ENCODE measurements around the gene TMEM235.

Gene TMEM235

DNA sequence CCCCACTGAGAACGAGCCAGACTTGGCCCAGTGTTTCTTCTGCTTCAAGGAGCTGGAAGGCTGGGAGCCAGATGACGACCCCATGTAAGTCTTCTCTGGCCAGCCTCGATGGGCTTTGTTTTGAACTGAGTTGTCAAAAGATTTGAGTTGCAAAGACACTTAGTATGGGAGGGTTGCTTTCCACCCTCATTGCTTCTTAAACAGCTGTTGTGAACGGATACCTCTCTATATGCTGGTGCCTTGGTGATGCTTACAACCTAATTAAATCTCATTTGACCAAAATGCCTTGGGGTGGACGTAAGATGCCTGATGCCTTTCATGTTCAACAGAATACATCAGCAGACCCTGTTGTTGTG lies 16.7 kb upstream of the TMEM235 start:
- no peak for DNase-seq

DNA sequence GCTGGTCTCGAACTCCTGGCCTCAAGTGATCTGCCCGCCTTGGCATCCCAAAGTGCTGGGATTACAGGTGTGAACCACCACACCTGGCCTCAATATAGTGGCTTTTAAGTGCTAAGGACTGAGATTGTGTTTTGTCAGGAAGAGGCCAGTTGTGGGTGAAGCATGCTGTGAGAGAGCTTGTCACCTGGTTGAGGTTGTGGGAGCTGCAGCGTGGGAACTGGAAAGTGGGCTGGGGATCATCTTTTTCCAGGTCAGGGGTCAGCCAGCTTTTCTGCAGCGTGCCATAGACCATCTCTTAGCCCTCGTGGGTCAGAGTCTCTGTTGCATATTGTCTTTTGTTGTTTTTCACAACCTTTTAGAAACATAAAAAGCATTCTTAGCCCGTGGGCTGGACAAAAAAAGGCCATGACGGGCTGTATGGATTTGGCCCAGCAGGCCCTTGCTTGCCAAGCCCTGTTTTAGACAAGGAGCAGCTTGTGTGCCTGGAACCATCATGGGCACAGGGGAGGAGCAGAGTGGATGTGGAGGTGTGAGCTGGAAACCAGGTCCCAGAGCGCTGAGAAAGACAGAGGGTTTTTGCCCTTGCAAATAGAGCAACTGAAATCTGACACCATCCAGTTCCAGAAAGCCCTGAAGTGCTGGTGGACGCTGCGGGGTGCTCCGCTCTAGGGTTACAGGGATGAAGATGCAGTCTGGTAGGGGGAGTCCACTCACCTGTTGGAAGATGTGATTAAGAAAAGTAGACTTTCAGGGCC lies 11.9 kb upstream of the TMEM235 start:
- DNase-seq, result no peak

DNA sequence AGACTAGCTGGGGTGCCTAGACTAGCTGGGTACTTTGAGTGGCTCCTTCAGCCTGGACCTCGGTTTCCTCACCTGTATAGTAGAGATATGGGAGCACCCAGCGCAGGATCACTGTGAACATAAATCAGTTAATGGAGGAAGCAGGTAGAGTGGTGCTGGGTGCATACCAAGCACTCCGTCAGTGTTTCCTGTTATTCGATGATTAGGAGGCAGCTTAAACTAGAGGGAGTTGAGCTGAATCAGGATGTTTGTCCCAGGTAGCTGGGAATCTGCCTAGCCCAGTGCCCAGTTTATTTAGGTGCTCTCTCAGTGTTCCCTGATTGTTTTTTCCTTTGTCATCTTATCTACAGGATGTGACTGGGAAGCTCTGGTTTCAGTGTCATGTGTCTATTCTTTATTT lies 8.4 kb upstream of the TMEM235 start:
- no peak for DNase-seq

DNA sequence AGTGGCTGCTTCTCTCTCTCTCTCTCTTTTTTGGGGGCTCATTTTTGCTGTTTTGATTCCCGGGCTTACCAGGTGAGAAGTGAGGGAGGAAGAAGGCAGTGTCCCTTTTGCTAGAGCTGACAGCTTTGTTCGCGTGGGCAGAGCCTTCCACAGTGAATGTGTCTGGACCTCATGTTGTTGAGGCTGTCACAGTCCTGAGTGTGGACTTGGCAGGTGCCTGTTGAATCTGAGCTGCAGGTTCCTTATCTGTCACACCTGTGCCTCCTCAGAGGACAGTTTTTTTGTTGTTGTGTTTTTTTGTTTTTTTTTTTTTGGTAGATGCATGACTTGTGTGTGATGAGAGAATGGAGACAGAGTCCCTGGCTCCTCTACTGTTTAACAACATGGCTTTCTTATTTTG lies 7.7 kb upstream of the TMEM235 start:
- DNase-seq, result no peak

DNA sequence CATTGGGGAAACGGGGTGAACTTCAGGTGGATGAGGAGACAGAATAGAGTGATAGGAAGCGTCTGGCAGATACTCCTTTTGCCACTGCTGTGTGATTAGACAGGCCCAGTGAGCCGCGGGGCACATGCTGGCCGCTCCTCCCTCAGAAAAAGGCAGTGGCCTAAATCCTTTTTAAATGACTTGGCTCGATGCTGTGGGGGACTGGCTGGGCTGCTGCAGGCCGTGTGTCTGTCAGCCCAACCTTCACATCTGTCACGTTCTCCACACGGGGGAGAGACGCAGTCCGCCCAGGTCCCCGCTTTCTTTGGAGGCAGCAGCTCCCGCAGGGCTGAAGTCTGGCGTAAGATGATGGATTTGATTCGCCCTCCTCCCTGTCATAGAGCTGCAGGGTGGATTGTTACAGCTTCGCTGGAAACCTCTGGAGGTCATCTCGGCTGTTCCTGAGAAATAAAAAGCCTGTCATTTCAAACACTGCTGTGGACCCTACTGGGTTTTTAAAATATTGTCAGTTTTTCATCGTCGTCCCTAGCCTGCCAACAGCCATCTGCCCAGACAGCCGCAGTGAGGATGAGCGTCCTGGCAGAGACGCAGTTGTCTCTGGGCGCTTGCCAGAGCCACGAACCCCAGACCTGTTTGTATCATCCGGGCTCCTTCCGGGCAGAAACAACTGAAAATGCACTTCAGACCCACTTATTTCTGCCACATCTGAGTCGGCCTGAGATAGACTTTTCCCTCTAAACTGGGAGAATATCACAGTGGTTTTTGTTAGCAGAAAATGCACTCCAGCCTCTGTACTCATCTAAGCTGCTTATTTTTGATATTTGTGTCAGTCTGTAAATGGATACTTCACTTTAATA lies 7.0 kb upstream of the TMEM235 start:
- DNase-seq, result peak in 29 of 56 donors; percentile 18 to 71 (median 53)

DNA sequence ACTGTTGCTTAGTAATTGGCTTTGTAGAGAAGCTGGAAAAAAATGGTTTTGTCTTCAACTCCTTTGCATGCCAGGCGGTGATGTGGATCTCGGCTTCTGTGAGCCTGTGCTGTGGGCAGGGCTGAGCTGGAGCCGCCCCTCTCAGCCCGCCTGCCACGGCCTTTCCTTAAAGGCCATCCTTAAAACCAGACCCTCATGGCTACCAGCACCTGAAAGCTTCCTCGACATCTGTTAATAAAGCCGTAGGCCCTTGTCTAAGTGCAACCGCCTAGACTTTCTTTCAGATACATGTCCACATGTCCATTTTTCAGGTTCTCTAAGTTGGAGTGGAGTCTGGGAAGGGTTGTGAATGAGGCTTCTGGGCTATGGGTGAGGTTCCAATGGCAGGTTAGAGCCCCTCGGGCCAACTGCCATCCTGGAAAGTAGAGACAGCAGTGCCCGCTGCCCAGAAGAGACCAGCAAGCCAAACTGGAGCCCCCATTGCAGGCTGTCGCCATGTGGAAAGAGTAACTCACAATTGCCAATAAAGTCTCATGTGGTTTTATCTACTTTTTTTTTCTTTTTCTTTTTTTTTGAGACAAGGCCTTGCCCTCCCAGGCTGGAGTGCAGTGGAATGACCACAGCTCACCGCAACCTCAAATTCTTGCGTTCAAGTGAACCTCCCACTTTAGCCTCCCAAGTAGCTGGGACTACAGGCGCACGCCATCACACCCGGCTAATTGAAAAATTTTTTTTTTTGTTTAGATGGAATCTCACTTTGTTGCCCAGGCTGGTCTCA lies 6.2 kb upstream of the TMEM235 start:
- peak in 1 of 56 donors; percentile 45 for DNase-seq

DNA sequence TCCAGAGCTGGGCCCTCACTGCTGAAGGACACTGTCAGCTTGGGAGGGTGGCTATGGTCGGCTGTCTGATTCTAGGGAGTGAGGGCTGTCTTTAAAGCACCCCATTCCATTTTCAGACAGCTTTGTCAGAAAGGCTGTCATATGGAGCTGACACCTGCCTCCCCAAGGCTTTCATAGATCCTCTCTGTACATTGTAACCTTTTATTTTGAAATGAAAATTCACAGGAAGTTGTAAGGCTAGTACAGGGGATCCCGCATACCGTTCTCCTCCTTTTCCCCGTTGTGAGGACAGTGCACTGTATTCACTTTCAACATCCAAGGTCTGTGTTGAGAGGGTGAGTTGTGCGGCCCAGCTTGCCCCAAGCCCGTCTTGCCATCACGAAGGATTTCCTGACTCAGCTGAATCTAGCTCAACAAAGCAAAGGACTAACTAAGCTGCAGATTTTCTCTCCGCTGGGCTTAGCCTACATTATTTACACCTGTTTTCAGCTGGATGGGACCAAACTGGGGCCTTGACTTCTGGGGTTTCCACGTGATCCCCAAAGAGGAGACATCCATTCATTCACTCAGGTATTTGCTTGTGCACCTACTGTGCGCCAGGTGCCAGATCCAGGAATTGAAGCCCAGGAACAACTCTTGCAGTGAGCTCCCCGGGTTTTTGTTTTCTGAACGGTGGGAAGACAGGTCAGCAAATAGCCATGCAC lies 5.2 kb upstream of the TMEM235 start:
- DNase-seq, result no peak

DNA sequence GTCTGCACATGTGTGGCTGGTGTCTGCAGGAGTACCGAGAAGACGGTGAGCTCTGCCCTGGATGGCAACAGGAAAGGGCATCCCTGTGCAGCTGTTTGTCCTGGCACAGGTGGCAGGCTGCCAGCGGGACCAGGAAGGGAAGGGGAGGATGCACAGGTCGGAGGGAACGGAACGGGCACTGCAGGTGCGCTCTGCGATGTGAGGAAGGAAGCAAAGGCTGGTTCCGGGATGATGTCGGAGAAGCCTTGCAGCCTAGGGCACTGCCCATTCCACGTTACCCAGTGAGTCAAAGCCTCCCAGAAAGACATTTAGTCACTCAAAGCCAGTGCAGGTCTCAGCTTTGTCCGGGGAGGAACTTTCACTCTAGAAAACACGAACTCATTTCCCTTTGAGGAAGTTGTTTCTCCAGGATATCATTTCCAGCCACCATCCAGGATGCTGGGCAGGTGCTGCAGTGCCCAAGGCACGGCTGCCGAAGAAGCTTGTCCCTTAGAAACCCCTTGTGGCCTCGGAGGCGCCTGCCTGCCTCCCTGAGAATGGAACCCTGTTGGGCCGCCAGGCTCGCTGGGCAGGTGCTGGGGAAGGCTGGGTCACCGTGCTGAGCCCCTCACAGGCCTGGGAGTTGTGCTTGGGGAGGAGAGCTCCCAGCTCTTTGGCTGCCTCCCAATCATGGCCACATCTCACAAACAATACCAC lies 4.5 kb upstream of the TMEM235 start:
- no peak for DNase-seq

DNA sequence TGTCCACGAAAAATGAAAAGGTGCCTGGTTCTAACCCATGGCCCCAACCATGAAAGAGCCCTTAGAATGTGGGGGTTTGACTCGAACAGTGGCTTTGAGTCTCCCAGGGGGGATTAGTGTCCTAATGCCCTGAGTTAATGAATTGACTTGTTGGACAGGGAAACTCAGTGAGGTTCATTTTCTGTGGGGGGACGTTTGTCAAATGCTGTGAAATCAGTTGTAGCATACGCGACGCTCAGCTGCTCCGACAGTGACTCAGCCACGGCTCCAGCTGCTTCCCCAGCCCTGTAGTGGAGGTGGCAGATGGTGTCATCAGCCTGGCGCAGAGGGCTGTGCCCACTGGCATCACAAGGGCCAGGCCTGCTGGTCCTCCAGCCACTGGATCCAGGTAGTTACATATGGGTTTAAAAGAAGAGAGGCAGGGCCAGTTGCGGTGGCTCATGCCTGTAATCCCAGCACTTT lies 3.9 kb upstream of the TMEM235 start:
- DNase-seq, result peak in 22 of 56 donors; percentile 18 to 71 (median 42)

DNA sequence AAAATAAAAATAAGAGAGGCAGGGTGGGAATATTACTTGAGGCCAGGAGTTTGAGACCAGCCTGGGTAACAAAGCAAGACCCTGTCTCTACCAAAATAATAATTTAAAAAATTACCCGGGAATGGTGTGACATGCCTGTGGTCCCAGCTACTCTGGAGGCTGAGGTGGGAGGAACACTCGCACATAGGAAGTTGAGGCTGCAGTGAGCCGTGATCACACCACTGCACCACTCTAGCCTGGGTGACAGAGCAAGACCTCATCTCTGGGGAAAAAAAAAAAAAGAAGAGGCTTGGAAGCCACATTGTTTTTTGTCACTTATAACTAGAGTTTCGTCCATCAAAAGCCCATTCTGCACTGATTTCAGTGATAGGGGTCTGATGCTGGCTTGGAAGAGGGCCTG lies 3.3 kb upstream of the TMEM235 start:
- no peak for DNase-seq

DNA sequence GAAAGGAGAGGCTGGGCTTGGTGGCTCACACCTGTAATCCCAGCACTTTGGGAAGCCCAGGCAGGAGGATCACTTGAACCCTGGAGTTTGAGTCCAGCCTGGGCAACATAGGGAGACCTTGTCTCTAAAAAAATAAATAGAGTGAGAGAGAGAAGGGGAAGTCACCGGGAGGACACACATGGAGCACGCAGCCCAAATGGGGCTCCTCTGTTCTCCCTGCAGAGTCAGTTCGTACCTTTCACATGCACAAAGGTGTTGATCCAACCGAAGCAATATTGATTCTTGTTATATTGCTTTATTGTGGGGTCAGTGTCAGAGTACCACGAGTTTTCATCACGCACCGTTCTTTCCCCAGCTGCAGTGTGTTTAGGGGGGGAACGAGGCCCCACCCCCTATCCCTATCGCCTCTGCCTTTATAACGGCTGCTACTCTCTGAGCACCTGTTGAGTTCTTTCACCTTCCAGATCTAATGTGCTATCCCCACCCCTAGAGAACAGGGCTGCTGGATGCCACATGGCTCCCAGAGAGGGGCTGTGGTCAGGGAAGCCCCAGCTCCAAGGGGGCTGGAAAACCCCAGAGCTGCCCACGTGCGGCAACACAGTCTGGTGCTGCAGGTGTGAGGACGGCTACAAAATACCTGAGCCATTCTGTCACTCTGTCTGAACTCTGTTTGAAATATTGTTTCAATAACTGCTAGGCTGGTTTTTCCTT lies 1.0 kb upstream of the TMEM235 start:
- DNase-seq, result no peak

DNA sequence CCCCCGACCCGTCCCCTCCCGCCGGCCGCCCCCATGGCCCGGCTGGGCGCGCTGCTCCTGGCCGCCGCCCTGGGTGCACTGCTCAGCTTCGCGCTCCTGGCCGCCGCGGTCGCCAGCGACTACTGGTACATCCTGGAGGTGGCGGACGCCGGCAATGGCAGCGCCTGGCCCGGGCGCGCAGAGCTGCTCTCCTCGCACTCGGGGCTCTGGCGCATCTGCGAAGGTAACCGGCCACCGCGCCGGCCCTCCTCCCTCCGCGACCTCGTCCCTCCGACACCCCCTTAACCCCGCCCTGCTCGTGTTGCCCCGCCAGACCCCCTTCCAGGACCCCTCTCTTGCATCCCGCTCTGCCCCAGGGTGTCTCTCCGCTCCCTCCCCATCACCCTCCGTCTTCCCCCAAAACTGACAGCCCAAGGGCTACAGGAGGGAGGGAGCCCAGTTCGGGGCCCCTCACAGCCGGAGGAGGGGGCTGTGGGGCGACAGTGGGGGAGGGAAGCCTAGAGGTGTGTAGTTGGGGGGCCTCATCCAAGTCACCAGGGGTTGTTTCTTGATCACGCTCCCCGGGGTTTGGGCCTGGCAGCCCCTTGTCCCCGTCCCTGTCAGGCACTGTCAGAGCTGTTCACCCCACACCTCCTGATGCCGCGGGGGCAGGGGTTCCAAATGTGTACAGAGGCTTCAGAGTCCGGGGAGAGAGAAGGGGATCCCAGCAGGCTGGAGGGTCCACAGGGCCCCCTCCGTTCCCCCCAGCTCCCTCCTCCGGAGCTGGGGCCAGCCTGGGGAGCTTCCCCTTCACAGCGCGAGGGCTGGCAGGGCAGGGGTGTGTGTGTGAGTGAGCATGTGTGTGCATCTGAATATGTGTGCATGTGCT lies 794 bp downstream of the TMEM235 start:
- DNase-seq, result peak in 2 of 56 donors; percentile 32 to 46

DNA sequence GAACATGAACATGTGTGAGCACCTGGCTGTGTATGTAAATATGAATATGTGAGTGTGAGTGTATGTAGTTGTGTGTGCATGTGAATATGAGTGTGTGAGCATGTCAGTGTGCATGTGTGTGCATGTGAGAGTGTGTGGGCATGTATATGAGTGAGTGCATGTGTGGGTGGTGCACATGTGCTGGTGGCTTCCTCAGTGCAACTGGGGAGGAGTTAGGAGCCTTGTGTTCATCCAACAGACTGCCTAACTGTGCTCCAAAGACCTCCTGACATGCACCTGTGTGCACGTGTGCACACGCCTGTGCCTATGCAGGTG lies 1.4 kb downstream of the TMEM235 start:
- no peak for DNase-seq

DNA sequence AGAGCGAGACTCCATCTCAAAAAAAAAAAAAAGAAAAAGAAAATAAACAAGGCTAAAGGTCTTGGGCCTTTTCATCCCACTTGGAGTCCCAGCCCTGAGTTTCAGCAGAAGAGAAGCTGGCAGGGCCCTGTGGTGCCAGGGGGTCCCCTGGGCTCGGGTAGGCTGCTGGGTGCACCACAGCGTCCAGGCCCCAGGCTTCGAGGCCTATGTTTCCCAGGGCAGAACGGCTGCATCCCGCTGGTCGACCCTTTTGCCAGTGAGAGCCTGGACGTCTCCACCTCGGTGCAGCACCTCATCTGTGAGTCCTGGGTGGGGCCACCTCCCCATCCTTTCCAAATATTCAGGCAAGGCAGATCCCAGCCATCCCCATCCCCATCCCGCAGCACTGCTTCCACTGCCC lies 2.2 kb downstream of the TMEM235 start:
- no peak for DNase-seq

DNA sequence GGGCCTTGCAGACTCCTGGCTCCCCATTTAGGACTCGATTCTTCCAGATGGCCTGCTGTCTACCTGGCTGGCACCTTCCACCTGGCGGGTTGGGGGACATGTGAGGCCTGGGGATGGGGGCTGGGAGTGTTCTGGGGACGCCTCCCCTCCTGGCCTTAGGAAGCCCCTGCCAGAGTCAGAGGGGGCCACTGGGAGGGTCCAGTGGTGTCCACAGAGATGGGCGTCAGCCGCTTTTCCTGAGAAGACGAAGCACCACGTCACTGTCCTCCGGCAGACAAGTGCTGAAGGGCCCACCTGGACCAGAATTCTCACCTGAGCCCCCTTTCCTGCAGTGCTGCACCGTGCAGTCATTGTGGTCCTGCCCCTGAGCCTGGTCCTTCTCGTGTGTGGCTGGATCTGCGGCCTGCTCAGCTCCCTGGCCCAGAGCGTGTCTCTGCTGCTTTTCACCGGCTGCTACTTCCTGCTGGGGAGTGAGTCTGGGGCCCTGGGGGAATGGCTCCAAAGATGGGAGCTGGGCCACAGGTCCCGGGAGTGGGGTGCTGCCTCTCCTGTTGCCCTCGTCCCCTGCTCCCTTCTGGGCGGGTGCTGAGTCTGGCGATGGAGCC lies 2.9 kb downstream of the TMEM235 start:
- no peak for DNase-seq

DNA sequence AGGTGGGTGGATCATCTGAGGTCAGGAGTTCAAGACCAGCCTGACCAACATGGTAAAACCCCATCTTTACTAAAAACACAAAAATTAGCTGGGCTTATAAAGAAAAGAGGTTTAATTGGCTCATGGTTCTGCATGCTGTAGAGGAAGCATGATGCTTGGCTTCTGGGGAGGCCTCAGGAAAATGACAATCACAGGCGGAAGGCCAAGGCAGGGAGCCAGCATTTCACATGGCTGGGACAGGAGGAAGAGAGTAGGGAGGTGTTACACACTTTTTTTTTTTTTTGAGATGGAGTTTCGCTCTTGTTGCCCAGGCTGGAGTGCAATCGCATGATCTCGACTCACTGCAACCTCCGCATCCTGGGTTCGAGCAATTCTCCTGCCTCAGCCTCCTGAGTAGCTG lies 3.6 kb downstream of the TMEM235 start:
- DNase-seq, result peak in 36 of 56 donors; percentile 14 to 86 (median 56)

DNA sequence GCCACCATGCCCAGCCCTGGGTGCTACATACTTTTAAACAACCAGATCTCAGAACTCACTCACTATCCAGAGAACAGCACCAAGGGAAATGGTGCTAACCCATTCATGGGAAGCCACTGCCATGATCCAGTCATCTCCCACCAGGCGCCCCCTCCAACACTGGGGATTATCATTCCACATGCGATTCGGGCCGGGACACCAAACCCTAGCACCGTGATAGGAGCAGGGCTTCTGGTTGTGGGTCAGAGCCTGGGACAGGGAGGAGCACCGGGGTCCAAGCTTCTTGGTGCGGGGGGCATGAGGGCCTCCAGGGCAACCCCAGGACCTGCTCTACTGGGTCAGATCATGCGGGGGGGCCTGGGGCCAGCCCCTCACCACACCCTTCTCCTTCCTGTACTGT lies 4.5 kb downstream of the TMEM235 start:
- no peak for DNase-seq

DNA sequence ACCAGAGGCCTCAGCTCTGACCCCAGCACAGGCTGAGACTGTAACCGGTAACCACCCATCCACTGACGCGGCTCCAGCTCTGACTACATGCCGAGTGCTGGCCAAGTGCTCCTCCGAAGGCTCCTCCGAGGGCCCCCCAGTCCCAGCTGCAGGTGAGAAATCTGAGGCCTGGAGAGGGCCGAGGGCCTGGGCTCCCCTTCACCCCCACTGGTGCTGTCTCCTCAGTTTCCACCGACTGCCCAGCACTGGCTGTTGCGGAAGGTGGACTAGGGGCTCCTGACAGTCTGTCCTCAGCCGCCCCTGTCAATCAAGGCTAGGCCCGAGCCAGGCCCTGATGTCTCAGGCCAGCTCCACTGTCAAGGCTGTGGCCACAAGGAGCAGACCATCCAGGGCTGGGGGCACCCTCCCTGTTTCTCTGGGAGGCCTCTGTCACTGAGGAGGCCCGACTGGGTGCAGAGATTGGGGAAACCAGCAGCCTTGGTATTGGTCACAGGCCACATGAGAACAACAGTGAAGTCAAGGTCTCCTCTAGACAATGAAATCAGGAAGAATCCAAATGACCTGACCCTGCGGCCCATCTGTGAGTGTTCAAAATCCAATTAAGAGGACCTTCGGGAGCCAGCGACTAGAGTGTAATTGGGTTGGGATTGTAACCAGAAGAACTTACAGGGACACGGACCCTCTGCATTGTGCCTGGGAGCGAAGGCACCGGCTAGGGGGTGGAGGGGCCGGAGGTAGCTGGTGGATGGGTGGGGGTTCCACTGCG lies 5.1 kb downstream of the TMEM235 start:
- peak in 1 of 56 donors; percentile 27 for DNase-seq

Data from amygdala (tissue), 56 donors.